ENCODE results near the gene SLC1A4. TPM values are rescaled to one million over a fixed set of nuclear protein-coding genes. Genes with fewer than 3 reads are reported as not detected.

The SLC1A4 gene
- total RNA-seq, 1 experiment from 2014 or later, result 9.1 TPM

DNA sequence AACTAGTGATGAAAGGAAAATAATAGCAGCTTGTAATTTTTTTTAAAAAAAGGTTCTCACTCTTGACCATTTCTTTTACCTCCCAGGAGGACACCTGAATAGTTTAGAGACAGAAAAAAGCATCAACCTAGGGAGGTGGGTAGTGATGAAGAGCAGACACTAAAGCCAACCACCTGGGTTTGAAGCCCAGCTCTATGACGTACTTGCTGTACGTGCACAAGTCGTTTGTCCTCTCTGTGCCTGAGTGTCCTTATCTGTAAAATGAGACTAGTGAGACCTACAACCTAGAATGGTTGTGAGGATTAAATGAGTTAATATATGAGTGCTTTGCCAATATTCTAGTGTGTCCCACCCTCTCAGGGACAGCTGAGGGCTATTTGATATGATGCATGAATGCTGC is 5.8 kb downstream of the SLC1A4 start:
- TF ChIP-seq EZH2 (IDR thresholded peaks at IDR 0.05; ENCODE audit: low read length, unreplicated experiment) (no peak), EZH2phosphoT487 (IDR thresholded peaks at IDR 0.05; ENCODE audit: borderline replicate concordance, low read length) (no peak)
- TF ChIP-seq, protein P1, sequence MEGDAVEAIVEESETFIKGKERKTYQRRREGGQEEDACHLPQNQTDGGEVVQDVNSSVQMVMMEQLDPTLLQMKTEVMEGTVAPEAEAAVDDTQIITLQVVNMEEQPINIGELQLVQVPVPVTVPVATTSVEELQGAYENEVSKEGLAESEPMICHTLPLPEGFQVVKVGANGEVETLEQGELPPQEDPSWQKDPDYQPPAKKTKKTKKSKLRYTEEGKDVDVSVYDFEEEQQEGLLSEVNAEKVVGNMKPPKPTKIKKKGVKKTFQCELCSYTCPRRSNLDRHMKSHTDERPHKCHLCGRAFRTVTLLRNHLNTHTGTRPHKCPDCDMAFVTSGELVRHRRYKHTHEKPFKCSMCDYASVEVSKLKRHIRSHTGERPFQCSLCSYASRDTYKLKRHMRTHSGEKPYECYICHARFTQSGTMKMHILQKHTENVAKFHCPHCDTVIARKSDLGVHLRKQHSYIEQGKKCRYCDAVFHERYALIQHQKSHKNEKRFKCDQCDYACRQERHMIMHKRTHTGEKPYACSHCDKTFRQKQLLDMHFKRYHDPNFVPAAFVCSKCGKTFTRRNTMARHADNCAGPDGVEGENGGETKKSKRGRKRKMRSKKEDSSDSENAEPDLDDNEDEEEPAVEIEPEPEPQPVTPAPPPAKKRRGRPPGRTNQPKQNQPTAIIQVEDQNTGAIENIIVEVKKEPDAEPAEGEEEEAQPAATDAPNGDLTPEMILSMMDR (conservative IDR thresholded peaks at IDR 0.05; ENCODE audit: low read depth, low read length), result no peak
- H3K27me3 ChIP-seq (ENCODE audit: low read length), result no peaks in the 10 kb centered on the region
- H3K4me2 ChIP-seq (ENCODE audit: low read length), result no peak overlapping the region
- H3K4me1 ChIP-seq (ENCODE audit: insufficient read depth, low read length), result peaks cover 6% of the 10 kb centered on the region; the same call in 1 of the 2 replicates
- ATAC-seq, result no peak
- H3K27ac ChIP-seq (ENCODE audit: low read length), result no peak overlapping the region
- CTCF ChIA-PET, result no interaction called here
- no peaks in the 10 kb centered on the region for H3F3A ChIP-seq (ENCODE audit: low read length, unreplicated experiment)
- no peak for DNase-seq
- H3K9me3 ChIP-seq (ENCODE audit: low read length), result no peaks in the 10 kb centered on the region
- no peaks in the 10 kb centered on the region for H3K36me3 ChIP-seq (ENCODE audit: low read depth, low read length)
- no peak overlapping the region for H3K9ac ChIP-seq (ENCODE audit: low read length)
- intact Hi-C loops (cut with micrococcal nuclease), result loop anchor here (2.0 kb wide), 1 partner anchor 46 kb away; no protein-coding TSS in a partner anchor
- H3K79me2 ChIP-seq (ENCODE audit: low read length), result no peaks in the 10 kb centered on the region
- POLR2A ChIA-PET (ENCODE audit: unreplicated experiment), result no interaction called here
- no peaks in the 10 kb centered on the region for H4K20me1 ChIP-seq (ENCODE audit: low read length)
- BruUV-seq (replicated peaks), result no TSS peak
- H3K9me2 ChIP-seq (replicated peaks; ENCODE audit: low read length), result no peaks in the 10 kb centered on the region
- no peak overlapping the region for H2AFZ ChIP-seq (ENCODE audit: low read length)
- H3K4me3 ChIP-seq (ENCODE audit: low read length), result no peak overlapping the region

DNA sequence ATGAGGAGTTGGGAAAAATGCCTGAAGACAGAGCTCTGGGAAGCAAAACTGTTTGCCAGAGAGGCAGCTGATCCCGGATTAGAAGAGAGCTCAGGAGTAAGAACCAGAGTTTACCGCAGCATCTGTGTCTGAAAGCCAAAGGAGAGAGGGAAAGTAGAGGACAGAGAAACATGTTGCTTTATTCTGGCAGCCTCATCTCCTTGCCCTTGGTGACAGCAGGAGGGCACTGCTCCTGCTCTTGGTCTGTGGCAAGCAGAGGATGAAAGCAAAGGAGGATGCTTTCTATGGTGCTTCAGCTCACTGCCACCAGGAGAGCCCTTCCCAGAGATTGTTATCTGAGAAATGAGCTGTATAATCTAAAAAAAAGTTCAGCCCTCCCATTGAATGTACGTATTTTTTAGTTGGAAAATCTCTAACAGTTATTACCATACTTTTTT is 7.7 kb downstream of the SLC1A4 start:
- intact Hi-C loops (cut with micrococcal nuclease), result no loop called here
- TF ChIP-seq EZH2phosphoT487 (IDR thresholded peaks at IDR 0.05; ENCODE audit: borderline replicate concordance, low read length) (no peak), EZH2 (IDR thresholded peaks at IDR 0.05; ENCODE audit: low read length, unreplicated experiment) (no peak)
- TF ChIP-seq, protein P1 (conservative IDR thresholded peaks at IDR 0.05; ENCODE audit: low read depth, low read length), result no peak
- H3K27ac ChIP-seq (ENCODE audit: low read length), result no peak overlapping the region
- no peaks in the 10 kb centered on the region for H3K36me3 ChIP-seq (ENCODE audit: low read depth, low read length)
- no peaks in the 10 kb centered on the region for H3K4me1 ChIP-seq (ENCODE audit: insufficient read depth, low read length)
- DNase-seq, result no peak
- POLR2A ChIA-PET (ENCODE audit: unreplicated experiment), result no interaction called here
- H3K27me3 ChIP-seq (ENCODE audit: low read length), result no peaks in the 10 kb centered on the region
- H3K4me2 ChIP-seq (ENCODE audit: low read length), result no peak overlapping the region
- H4K20me1 ChIP-seq (ENCODE audit: low read length), result no peaks in the 10 kb centered on the region
- H3K9ac ChIP-seq (ENCODE audit: low read length), result no peak overlapping the region
- H3K4me3 ChIP-seq (ENCODE audit: low read length), result no peak overlapping the region
- CTCF ChIA-PET, result no interaction called here
- no peaks in the 10 kb centered on the region for H3K79me2 ChIP-seq (ENCODE audit: low read length)
- BruUV-seq (replicated peaks), result no TSS peak
- H3K9me2 ChIP-seq (replicated peaks; ENCODE audit: low read length), result no peaks in the 10 kb centered on the region
- H2AFZ ChIP-seq (ENCODE audit: low read length), result no peak overlapping the region
- no peak for ATAC-seq
- no peaks in the 10 kb centered on the region for H3K9me3 ChIP-seq (ENCODE audit: low read length)
- H3F3A ChIP-seq (ENCODE audit: low read length, unreplicated experiment), result no peaks in the 10 kb centered on the region

DNA sequence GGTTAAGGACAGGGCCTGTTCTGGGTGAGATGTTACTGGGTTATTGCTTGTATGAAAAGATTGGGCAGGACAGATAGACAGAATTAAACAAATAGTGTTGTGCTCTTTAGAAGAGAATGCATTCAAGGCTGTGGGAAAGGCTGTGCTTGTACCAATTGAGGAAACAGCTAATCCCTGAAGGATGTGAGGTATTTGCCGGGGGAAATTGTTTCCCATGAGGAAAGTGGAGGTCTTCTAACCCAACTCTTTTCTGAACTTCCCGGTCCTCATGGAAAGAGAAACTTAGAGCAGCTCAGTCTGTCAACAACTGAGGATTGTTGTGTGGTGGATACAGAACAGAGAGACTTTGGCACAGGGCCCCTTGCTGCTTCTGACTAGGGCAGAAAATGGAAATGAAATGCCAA is 9.5 kb downstream of the SLC1A4 start:
- H3K4me1 ChIP-seq (ENCODE audit: insufficient read depth, low read length), result no peaks in the 10 kb centered on the region
- no peaks in the 10 kb centered on the region for H4K20me1 ChIP-seq (ENCODE audit: low read length)
- no peak overlapping the region for H3K9ac ChIP-seq (ENCODE audit: low read length)
- ATAC-seq (no peak), DNase-seq (no peak)
- no peaks in the 10 kb centered on the region for H3K79me2 ChIP-seq (ENCODE audit: low read length)
- no peak for TF ChIP-seq EZH2phosphoT487 (IDR thresholded peaks at IDR 0.05; ENCODE audit: borderline replicate concordance, low read length)
- TF ChIP-seq EZH2 (IDR thresholded peaks at IDR 0.05; ENCODE audit: low read length, unreplicated experiment), result no peak
- TF ChIP-seq, protein P1 (conservative IDR thresholded peaks at IDR 0.05; ENCODE audit: low read depth, low read length), result no peak
- no peak overlapping the region for H3K27ac ChIP-seq (ENCODE audit: low read length)
- no TSS peak for BruUV-seq (replicated peaks)
- intact Hi-C loops (cut with micrococcal nuclease), result no loop called here
- POLR2A ChIA-PET (ENCODE audit: unreplicated experiment), result no interaction called here
- no peaks in the 10 kb centered on the region for H3K9me3 ChIP-seq (ENCODE audit: low read length)
- CTCF ChIA-PET, result no interaction called here
- H3K4me2 ChIP-seq (ENCODE audit: low read length), result no peak overlapping the region
- H2AFZ ChIP-seq (ENCODE audit: low read length), result no peak overlapping the region
- H3K36me3 ChIP-seq (ENCODE audit: low read depth, low read length), result no peaks in the 10 kb centered on the region
- no peaks in the 10 kb centered on the region for H3F3A ChIP-seq (ENCODE audit: low read length, unreplicated experiment)
- no peaks in the 10 kb centered on the region for H3K9me2 ChIP-seq (replicated peaks; ENCODE audit: low read length)
- H3K4me3 ChIP-seq (ENCODE audit: low read length), result no peak overlapping the region
- H3K27me3 ChIP-seq (ENCODE audit: low read length), result no peaks in the 10 kb centered on the region
